GM19395 (cell line): ENCODE measurements around the gene EMID1.

Source experiments
- ATAC-seq: cut with Tn5 transposase; IDR thresholded peaks from one replicate; pipeline ENCODE4 v1.9.1; 2021; ENCODE audit warnings: mild to moderate bottlenecking, moderate library complexity; ENCODE audit not compliant: unreplicated experiment

The EMID1 gene

DNA sequence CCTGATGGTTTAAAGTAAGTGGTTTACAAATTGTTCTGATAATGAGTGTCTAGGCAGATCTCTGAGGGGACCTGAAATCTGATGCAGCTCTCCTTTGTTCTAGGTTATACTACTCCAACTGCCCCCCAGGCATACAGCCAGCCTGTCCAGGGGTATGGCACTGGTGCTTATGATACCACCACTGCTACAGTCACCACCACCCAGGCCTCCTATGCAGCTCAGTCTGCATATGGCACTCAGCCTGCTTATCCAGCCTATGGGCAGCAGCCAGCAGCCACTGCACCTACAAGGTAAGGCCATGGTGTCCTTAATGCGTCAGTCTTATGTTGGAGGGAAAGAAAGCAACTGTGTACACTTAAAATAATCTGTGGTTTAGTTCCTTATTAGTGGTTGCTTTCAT is 72.2 kb downstream of the EMID1 start:
- no peak for ATAC-seq

GRCh38 chr22:29284196-29284595 is 78.5 kb downstream of the EMID1 start:
- ATAC-seq: no peak

DNA sequence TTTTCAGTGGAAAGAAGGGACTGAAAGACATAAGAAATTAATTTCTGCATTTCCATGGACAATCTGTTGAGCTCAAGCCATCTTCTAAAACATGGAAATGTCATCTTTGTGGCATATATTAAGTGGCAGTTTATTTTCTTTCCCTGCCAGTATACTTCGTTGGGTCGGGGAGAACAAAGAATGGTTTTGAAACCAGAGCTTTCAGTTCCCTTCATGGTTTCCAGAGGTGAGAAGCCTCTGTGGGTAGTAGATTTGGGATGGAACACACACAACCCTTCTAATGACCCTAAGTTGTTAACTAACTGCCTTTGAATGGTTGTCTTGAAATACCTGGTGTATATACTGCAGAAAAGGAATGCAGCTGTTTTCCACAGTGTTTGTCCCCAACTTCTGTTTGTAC is 83.1 kb downstream of the EMID1 start:
- no peak for ATAC-seq

GRCh38 chr22:29290061-29290460 is 84.4 kb downstream of the EMID1 start:
- ATAC-seq: no peak

DNA sequence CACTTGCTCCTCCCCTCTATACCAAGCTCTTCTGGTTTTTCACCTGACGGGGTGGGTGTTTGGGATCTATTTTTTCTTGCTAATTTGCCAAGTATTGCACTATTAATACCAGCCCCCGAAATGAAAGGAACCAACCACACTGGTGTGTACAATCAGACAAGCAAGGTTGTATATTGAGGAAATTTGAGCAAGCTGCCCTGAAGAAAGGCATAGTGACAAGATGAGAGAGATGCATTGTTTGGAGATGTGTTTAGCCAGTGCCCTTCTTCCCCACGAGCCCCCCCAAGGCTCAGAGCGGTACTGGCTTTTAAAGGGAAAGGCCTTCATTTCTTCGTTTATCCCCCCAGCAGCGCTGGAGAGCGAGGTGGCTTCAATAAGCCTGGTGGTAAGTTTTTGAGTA is 85.5 kb downstream of the EMID1 start:
- no peak for ATAC-seq

DNA sequence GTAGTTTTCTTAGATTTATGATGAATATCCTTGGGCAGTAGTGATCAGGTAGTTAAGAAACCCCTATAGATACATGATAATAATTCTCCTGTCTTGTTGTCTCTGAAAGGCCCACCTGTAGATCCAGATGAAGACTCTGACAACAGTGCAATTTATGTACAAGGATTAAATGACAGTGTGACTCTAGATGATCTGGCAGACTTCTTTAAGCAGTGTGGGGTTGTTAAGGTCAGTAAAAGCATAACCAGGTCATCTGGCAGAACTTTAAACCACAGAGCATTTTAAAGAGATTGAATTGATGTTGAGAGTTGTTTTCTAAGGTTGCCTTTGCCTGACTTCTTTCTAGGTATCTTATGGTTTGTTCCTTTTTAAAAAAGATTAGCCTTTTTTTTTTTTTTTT is 86.7 kb downstream of the EMID1 start:
- ATAC-seq: no peak

- ATAC-seq: no peak
Observed at GRCh38 chr22:29298641-29299040, 92.9 kb downstream of the EMID1 start.

DNA sequence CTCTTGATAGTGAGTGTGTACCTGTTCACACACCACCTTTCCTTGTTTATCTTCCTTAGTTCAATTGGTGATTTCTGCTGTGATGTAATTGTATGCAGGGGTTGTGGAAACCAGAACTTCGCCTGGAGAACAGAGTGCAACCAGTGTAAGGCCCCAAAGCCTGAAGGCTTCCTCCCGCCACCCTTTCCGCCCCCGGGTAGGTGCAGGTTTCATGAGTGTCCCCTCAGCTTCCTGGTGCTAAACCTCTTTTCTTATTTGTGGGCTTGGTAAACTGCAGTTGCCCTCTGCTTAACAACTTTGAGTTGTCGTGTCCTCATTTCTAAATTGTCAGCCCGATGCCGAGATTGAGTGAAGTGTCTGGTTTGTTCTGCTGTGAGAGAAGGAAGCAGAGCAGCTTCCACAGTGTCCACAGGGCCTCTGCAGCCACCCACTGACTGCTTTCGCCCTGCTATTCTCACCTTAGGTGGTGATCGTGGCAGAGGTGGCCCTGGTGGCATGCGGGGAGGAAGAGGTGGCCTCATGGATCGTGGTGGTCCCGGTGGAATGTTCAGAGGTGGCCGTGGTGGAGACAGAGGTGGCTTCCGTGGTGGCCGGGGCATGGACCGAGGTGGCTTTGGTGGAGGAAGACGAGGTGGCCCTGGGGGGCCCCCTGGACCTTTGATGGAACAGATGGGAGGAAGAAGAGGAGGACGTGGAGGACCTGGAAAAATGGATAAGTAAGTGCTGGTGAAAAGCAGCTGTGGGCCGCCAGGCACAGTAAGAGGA is 93.6 kb downstream of the EMID1 start:
- ATAC-seq: no peak

DNA sequence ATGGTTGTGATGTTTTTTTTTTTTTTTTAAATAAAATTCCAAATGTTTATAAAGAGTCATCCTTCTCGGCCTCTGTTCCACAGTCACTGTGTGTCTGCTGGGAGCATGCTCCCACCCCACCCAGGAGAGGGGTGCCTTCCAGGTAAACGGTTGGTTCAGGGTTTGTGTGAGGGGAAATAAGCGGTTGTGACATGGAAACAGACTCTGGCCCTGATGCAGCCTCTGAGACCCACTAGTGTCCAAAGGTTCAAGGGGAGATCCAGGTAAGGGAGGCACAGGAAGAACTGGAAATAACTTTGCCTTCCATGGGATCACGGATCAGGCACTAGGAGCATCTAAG is 94.7 kb downstream of the EMID1 start:
- no peak for ATAC-seq

DNA sequence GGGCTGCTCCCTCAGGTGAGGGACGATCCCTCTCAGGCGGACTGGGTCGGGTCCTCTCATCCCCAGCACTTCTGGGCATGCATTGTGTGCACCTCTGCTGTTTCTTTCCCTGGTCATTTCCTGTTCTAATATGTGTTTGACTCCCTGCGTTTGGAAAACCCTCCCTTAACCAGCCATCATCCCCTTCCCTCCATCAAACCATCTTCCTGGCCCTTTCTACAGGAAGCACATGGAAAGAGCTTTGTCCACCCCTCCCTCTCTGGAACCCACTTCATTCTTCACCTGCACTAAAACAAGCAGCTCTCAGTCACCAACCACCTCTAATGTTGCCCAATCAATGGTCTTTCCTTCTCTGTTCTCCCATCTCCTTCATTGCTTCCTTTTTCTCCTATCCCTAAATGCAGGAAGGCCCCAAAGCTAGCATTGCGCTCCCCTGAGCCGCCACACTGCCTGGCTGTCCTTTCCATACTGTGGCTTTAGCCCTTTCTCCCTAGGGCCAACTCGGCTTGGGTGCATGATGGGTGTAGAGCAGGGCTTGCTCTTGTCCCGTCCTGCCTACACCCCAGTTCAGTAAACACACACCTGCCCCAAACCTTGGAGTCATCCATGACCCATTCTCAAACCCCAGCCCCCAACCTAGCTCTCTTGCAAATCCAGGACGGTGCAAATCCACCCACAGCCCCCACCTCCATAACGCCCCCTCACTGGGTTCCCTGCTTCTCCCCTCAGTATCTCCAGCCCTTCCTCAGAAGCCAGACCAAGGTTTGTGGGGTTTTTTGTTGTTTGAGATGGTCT is 95.3 kb downstream of the EMID1 start:
- ATAC-seq: no peak

- ATAC-seq: no peak
Observed at GRCh38 chr22:29301716-29302401, 96.2 kb downstream of the EMID1 start.

- ATAC-seq: no peak
Observed at GRCh38 chr22:29302402-29302680, 96.6 kb downstream of the EMID1 start.

DNA sequence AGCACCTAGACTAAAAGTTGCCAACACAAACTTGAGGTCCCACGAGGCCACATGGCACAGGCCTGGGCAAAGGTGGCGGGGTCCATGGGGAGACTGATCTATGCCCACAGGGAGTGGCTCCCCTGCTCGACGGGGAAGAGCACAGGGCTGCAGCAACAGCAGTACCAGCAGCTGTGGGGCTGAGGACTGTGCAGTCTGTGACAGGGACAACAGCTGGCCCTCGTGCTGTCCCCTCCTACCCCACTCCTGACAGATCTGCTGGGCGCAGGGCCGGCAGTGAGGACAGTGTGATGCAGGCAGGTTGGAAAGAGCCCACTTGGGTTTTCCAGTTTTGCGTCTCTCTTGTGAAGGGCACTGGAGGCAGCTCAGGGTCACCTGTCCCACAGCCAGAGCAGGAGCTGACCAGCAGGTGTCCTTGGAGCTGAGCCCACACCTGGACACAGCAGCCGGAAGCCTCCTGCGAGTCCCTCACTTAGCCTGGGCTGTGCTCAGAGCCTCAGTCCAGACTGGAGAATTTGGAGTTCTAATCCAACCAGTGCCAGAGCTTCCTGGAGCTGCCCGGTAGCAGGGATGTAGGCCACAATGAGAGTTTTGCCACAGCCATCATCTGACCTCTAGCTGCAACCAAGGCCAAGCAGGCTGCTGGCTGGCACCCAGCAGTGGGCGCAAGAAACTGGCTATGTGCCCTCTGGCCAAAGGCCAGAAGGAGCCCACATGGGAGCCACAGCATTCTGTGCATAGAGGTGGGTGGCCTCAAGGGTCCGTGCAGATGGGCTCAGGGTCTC is 97.2 kb downstream of the EMID1 start:
- ATAC-seq: no peak

DNA sequence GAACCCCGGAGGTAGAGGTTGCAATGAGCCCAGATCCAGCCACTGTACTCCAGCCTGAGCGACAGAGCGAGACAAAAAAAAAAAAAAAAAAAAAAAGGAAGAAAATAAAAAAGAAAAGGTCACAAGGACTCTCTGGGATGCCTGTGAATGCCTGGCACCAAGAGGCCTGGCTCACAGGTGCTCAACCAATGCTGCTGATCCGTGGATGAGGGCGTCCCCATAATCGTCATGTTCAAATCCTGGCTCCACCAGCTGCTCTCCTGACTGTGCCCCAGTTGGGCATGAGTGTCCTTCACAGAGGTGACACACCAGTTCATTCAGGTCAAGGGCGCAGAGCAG is 100.1 kb downstream of the EMID1 start:
- no peak for ATAC-seq

DNA sequence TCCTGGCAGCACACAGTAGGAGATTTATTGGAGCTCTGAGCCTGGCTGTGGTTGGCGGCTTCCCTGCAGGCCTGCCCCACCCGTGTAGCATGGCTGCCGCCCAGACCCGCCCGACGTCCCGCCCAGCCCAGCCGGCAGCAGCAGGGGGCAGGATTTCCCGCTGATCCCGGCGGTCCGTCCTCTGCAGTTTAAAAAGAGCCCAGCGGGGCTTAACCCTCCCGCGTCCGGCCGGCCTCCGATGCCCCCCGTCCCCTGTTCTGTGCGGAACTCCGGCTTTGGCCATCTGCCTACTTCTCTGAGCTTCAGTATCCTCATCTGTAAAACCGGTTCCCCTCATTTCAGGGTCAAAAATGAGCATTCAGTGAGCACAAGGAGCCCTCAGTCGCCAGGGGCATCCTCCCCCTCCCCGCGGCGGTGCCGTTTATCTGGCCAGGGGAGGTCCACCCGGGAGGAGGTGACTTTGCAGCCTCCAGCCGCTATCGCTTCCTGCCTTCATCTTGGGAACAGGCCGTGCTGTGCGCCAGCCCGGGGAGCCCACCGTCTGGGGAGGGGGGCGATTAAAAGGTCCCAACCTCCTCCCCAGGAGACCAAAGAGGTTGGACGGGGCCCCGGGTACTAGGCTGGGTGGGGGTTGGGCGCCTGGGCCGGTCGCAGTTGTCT is 100.6 kb downstream of the EMID1 start, which contains the start of gene GAS2L1:
Gene GAS2L1 (plus strand): TSS at position 476 of the 660 bp plus-strand sequence. CDS start 1,456 bp downstream, outside the sequence.
- no peak for ATAC-seq

GRCh38 chr22:29306835-29307595 is 101.3 kb downstream of the EMID1 start:
- ATAC-seq: no peak

DNA sequence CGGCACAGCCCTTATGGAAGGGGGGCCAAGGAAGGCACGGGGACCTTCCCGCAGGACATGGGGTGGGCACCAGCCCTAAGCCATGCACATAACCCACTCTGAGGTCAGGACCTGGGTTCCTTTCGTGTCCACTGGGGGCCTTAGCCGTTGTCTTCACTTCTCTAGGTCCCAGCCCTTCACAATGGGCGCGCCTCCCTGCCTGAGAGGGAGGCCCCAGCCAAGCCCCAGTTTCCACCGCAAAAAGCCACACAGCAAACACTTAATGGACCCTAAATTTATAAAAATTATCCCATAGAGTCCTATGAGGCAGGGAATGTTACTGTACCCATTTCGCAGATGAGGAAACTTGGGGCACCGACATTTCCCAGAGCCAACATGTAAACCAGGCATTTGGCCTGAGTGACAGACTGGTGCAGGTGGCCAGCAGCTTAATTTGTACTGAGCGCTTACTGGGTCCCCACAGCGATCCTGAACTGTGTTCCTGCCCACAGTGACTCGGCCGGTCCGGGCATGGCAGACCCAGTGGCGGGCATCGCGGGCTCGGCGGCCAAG is 102.0 kb downstream of the EMID1 start:
- ATAC-seq: no peak

GRCh38 chr22:29308148-29308790 is 102.6 kb downstream of the EMID1 start:
- no peak for ATAC-seq

- no peak for ATAC-seq
Observed at GRCh38 chr22:29308791-29309262, 103.1 kb downstream of the EMID1 start.
